Thyroid gland (tissue), 4 donors: Measurements from ENCODE around the gene PUM2.

Experiments used
- CTCF ChIP-seq, 6 experiments: fragments of 200-600 bp in 3 of 6; fragments of 450-650 bp in 3 of 6; sonication (generic) in 3 of 6; IDR thresholded peaks; one replicate each; pipeline ENCODE4 v1.5.1; 2016 to 2019; ENCODE audit warnings: antibody characterized with exemption in 6 of 6, mild to moderate bottlenecking in 2 of 6, inconsistent platforms in 1 of 6, moderate library complexity in 1 of 6
- POLR2A ChIP-seq, 2 donors: fragments of 450-650 bp; IDR thresholded peaks; one replicate each; pipeline ENCODE4 v1.6.1; 2017; ENCODE audit warnings: antibody characterized with exemption in 2 of 2, mild to moderate bottlenecking in 2 of 2, moderate library complexity in 1 of 2

GRCh38 chr2:20350041-20350712 lies 467 bp downstream of the PUM2 start:
- TF ChIP-seq CTCF (IDR thresholded peaks at IDR 0.05) (no peak), POLR2A (IDR thresholded peaks at IDR 0.05) (no peak)
